ENCODE results near the gene ZNF576.

DNA sequence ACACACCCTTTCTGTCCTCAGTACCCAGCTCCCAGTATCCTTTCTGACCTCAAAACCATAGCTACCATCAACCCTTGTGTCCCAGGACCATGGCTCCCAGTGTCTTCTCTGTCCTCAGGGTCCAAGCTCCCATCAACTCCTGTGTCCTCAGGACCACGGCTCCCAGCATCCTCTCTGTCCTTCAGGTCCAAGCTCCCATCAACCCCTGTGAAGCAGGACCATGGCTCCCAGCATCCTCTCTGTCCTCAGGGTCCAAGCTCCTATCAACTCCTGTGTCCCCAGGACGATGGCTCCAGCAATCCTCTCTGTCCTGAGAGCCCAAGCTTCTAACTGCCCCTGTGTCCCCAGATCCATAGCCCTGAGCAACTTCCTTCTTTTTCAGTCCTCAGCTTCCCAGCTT is 44.9 kb downstream of the ZNF576 start:
- TF ChIP-seq, protein P1, sequence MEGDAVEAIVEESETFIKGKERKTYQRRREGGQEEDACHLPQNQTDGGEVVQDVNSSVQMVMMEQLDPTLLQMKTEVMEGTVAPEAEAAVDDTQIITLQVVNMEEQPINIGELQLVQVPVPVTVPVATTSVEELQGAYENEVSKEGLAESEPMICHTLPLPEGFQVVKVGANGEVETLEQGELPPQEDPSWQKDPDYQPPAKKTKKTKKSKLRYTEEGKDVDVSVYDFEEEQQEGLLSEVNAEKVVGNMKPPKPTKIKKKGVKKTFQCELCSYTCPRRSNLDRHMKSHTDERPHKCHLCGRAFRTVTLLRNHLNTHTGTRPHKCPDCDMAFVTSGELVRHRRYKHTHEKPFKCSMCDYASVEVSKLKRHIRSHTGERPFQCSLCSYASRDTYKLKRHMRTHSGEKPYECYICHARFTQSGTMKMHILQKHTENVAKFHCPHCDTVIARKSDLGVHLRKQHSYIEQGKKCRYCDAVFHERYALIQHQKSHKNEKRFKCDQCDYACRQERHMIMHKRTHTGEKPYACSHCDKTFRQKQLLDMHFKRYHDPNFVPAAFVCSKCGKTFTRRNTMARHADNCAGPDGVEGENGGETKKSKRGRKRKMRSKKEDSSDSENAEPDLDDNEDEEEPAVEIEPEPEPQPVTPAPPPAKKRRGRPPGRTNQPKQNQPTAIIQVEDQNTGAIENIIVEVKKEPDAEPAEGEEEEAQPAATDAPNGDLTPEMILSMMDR (IDR thresholded peaks at IDR 0.05): no peak
- TF ChIP-seq POLR2A (IDR thresholded peaks at IDR 0.05) (no peak), EP300 (IDR thresholded peaks at IDR 0.05) (no peak)

Measured in tibial nerve (tissue), 4 donors.